Activated effector memory CD4-positive, alpha-beta T cell treated with anti-CD3 and anti-CD28 coated beads, Interleukin-2, amount 50 U/mL, for 16 hours (primary cell): ENCODE data around the gene CCM2.
A peak's percentile ranks its signal among the peaks of the same experiment; 100 is the strongest.

Experiments
- DNase-seq: peaks from one replicate; pipeline ENCODE4 v3.0.0-alpha.2; 2020

The CCM2 gene

GRCh38 chr7:45086331-45087065, 86.5 kb downstream of the CCM2 start:
- no peak for DNase-seq

- no peak for DNase-seq
Observed at GRCh38 chr7:45087301-45088145, 87.5 kb downstream of the CCM2 start.

GRCh38 chr7:45088146-45088701, 88.2 kb downstream of the CCM2 start:
- DNase-seq = no peak

GRCh38 chr7:45088821-45089340, 88.9 kb downstream of the CCM2 start, which contains the start of gene NACAD:
Gene NACAD, minus strand, starts transcription at chr7:45088969. Its CDS starts 75 bp downstream, at chr7:45088894.
- peak; percentile 71 for DNase-seq

GRCh38 chr7:45089341-45089891, 89.4 kb downstream of the CCM2 start:
- DNase-seq = peak; percentile 84

GRCh38 chr7:45092100-45092930, 92.3 kb downstream of the CCM2 start:
- DNase-seq = peak; percentile 33

GRCh38 chr7:45092931-45093235, 92.9 kb downstream of the CCM2 start:
- DNase-seq = no peak

- peak; percentile 50 for DNase-seq
Observed at GRCh38 chr7:45098983-45099839, 99.2 kb downstream of the CCM2 start.

- DNase-seq = no peak
Observed at GRCh38 chr7:45099891-45100760, 100.1 kb downstream of the CCM2 start.

GRCh38 chr7:45100761-45101480, 100.9 kb downstream of the CCM2 start:
- no peak for DNase-seq

- no peak for DNase-seq
Observed at GRCh38 chr7:45101748-45102147, 101.7 kb downstream of the CCM2 start.

GRCh38 chr7:45102785-45103712, 103.0 kb downstream of the CCM2 start:
- DNase-seq = no peak

- DNase-seq = no peak
Observed at GRCh38 chr7:45103958-45104843, 104.2 kb downstream of the CCM2 start.

- DNase-seq = no peak
Observed at GRCh38 chr7:45104844-45105587, 105.0 kb downstream of the CCM2 start.

GRCh38 chr7:45105588-45106188, 105.7 kb downstream of the CCM2 start:
- no peak for DNase-seq

- DNase-seq = no peak
Observed at GRCh38 chr7:45106820-45107219, 106.8 kb downstream of the CCM2 start.
